Measurements from ENCODE around the gene PGC.

- no peak for TF ChIP-seq TOE1 (IDR thresholded peaks at IDR 0.05; ENCODE audit: borderline replicate concordance)
- no peak for TF ChIP-seq TOE1 (CRISPR knock-in tag; IDR thresholded peaks at IDR 0.05; ENCODE audit: borderline replicate concordance, low read depth)
- no peak for TF ChIP-seq USF2 (CRISPR knock-in tag; IDR thresholded peaks at IDR 0.05)
- TF ChIP-seq BMI1 (IDR thresholded peaks at IDR 0.05; ENCODE audit: low read length), result no peak
- TF ChIP-seq CTCF (IDR thresholded peaks at IDR 0.05 in 2 of 3, conservative IDR thresholded peaks at IDR 0.05 in 1 of 3; ENCODE audit: insufficient read depth in 2 of 3, low read depth in 1 of 3, low read length in 3 of 3), result no peak
- no peak for TF ChIP-seq ZNF217 (CRISPR knock-in tag; IDR thresholded peaks at IDR 0.05)
- no peak for TF ChIP-seq ELF1 (tag; IDR thresholded peaks at IDR 0.05)
- TF ChIP-seq ZNF507 (tag; conservative IDR thresholded peaks at IDR 0.05), result no peak
- no peak for TF ChIP-seq MECOM (CRISPR knock-in tag; IDR thresholded peaks at IDR 0.05)
- TF ChIP-seq ATF2 (CRISPR knock-in tag; IDR thresholded peaks at IDR 0.05), result no peak
Measured at GRCh38 chr6:41693281-41694240, 53.6 kb downstream of the PGC start.
